HepG2 (cell line): ENCODE measurements around the gene FAM169A. TPM values are rescaled to one million over a fixed set of nuclear protein-coding genes. Genes with fewer than 3 reads are reported as not detected.

ENCODE experiments used
- ATAC-seq: fragments of 200-7000 bp; cut with Tn5 transposase; 3 replicates; pipeline ENCODE4 v1.9.1; 2020; ENCODE audit warnings: mild to moderate bottlenecking, moderate library complexity
- BruUV-seq: library from RNA; stranded (reverse); fragments of 400-500 nt; replicated peaks from 2 replicates; lab custom pipeline; 2021; lab: Mats Ljungman, UMichigan
- CTCF ChIA-PET: fragments of 300-600 bp; formaldehyde crosslinking; extraction: SDS; loops from one replicate; lab custom pipeline; 2021; ENCODE audit warnings: low total read pairs, inconsistent platforms, low intra/inter-chr PET ratio; lab: Yijun Ruan, JAX
- POLR2A ChIA-PET: fragments of 350-600 bp; sonication (Branson Sonifier 250); formaldehyde crosslinking; loops from one replicate; lab custom pipeline; 2020; ENCODE audit warnings: antibody characterized with exemption, inconsistent platforms; lab: Yijun Ruan, JAX
- DNase-seq: peaks from one replicate; pipeline ENCODE4 v3.0.0-alpha.2; 2015; ENCODE audit warnings: low spot score
- FAIRE-seq: peaks from 3 replicates; lab custom pipeline; 2011; peaks lifted over from hg19 to GRCh38; lab: Jason Lieb, UNC
- H2AFZ ChIP-seq: one replicate; pipeline ENCODE4 v1.6.1; 2011; ENCODE audit warnings: low read length, inconsistent platforms
- H3K27ac ChIP-seq: fragments of 300-600 bp; 3 replicates; pipeline ENCODE4 v1.8.0; 2011; ENCODE audit warnings: mixed run types, mild to moderate bottlenecking, mixed read lengths, low read length, inconsistent platforms; ENCODE audit not compliant: insufficient read depth; ENCODE audit errors: extremely low read length
- H3K27me3 ChIP-seq, 2 experiments: fragments of 200-600 bp in 1 of 2; 2 replicates in 1 of 2; 3 replicates in 1 of 2; pipeline versions ENCODE4 v1.6.0 to v1.8.0; 2011; ENCODE audit warnings: low read length in 2 of 2, mild to moderate bottlenecking in 2 of 2, moderate library complexity in 2 of 2, inconsistent platforms in 1 of 2; ENCODE audit not compliant: insufficient read depth in 2 of 2, control insufficient read depth in 1 of 2
- H3K36me3 ChIP-seq, 2 experiments: fragments of 200-600 bp in 1 of 2; replicated peaks in 1 of 2; 2 replicates in 1 of 2; 3 replicates in 1 of 2; pipeline versions ENCODE4 v1.5.1 to v1.8.0; 2011; ENCODE audit warnings: low read length in 2 of 2, inconsistent platforms in 1 of 2; ENCODE audit not compliant: insufficient read depth in 2 of 2, control insufficient read depth in 1 of 2
- H3K4me1 ChIP-seq: 2 replicates; pipeline ENCODE4 v1.5.1; 2012; ENCODE audit warnings: low read length, inconsistent platforms; ENCODE audit not compliant: insufficient read depth
- H3K4me2 ChIP-seq: 2 replicates; pipeline ENCODE4 v1.6.0; 2011; ENCODE audit warnings: low read depth, low read length, inconsistent platforms
- H3K4me3 ChIP-seq, 3 experiments: fragments of 200-600 bp in 1 of 3; sonication (generic), shearing (Covaris generic) in 1 of 3; replicated peaks in 1 of 3; 2 replicates each; pipeline ENCODE4 v1.5.1; 2011 to 2016; ENCODE audit warnings: low read length in 3 of 3, inconsistent platforms in 2 of 3, low read depth in 2 of 3, mild to moderate bottlenecking in 2 of 3, control low read depth in 1 of 3, mixed read lengths in 1 of 3; ENCODE audit not compliant: insufficient read depth in 1 of 3
- H3K79me2 ChIP-seq: one replicate; pipeline ENCODE4 v1.6.1; 2011; ENCODE audit warnings: low read length, inconsistent platforms; ENCODE audit not compliant: insufficient read depth
- H3K9ac ChIP-seq: 2 replicates; pipeline ENCODE4 v1.6.0; 2011; ENCODE audit warnings: mild to moderate bottlenecking, low read depth, low read length, inconsistent platforms; ENCODE audit not compliant: insufficient read depth
- H3K9me3 ChIP-seq: 2 replicates; pipeline ENCODE4 v1.5.1; 2012; ENCODE audit warnings: mild to moderate bottlenecking, low read length
- H4K20me1 ChIP-seq: 2 replicates; pipeline ENCODE4 v1.6.0; 2011; ENCODE audit warnings: inconsistent platforms, mild to moderate bottlenecking, low read length, moderate library complexity; ENCODE audit not compliant: insufficient read depth
- KLF16 ChIP-seq, 2 experiments: sonication (generic) in 1 of 2; formaldehyde crosslinking in 1 of 2; IDR thresholded peaks; 2 replicates each; pipeline versions ENCODE4 v1.6.1 to v1.8.0; 2016 to 2023; ENCODE audit warnings: missing genetic modification reagents in 2 of 2, missing compliant biosample characterization in 1 of 2
- MEF2D ChIP-seq: sonication (generic); formaldehyde crosslinking; IDR thresholded peaks from 2 replicates; pipeline ENCODE4 v1.5.1; 2020; ENCODE audit warnings: mild to moderate bottlenecking, missing genetic modification reagents
- NFYC ChIP-seq: IDR thresholded peaks from 2 replicates; pipeline ENCODE4 v1.6.1; 2016; ENCODE audit warnings: missing genetic modification reagents, missing compliant biosample characterization
- PAWR ChIP-seq: sonication (generic); formaldehyde crosslinking; IDR thresholded peaks from 2 replicates; pipeline ENCODE4 v1.4.0; 2020; ENCODE audit warnings: missing genetic modification reagents, mild to moderate bottlenecking, borderline replicate concordance
- RFXAP ChIP-seq: sonication (generic); formaldehyde crosslinking; IDR thresholded peaks from 2 replicates; pipeline ENCODE4 v1.4.0; 2020; ENCODE audit warnings: missing genetic modification reagents, borderline replicate concordance
- SNAPC2 ChIP-seq: sonication (generic); formaldehyde crosslinking; IDR thresholded peaks from 2 replicates; pipeline ENCODE4 v1.8.1; 2022; ENCODE audit warnings: mild to moderate bottlenecking, missing genetic modification reagents
- ZNF12 ChIP-seq: sonication (generic); formaldehyde crosslinking; IDR thresholded peaks from 2 replicates; pipeline ENCODE4 v1.5.0; 2020; ENCODE audit warnings: missing genetic modification reagents
- ZNF17 ChIP-seq: sonication (generic); formaldehyde crosslinking; IDR thresholded peaks from 2 replicates; pipeline ENCODE4 v1.5.0; 2020; ENCODE audit warnings: mild to moderate bottlenecking, missing genetic modification reagents
- ZNF451 ChIP-seq: sonication (generic); formaldehyde crosslinking; IDR thresholded peaks from 2 replicates; pipeline ENCODE4 v1.5.0; 2020; ENCODE audit warnings: mild to moderate bottlenecking, missing genetic modification reagents
- ZNF749 ChIP-seq: sonication (generic); formaldehyde crosslinking; IDR thresholded peaks from 2 replicates; pipeline ENCODE4 v1.8.0; 2022; ENCODE audit warnings: mild to moderate bottlenecking, missing genetic modification reagents, moderate library complexity, borderline replicate concordance
- WGBS: methylation state at CpG from one replicate; pipeline ENCODE4 v1.1.6; 2017; ENCODE audit warnings: low lambda C conversion rate; 5-methylcytosine and 5-hydroxymethylcytosine counted together
- in situ Hi-C: cut with HindIII; loops from 2 replicates; pipeline ENCODE4 v1.10.0; 2017; ENCODE audit warnings: low pct_unique_long_range_greater_than_20kb; ENCODE audit not compliant: extremely low pct_ligation_motif_present
- intact Hi-C: fragments of 100-400 bp; cut with micrococcal nuclease; formaldehyde crosslinking; loops from one replicate; pipeline ENCODE4 v1.10.0; 2022; ENCODE audit not compliant: unreplicated experiment
- polyA plus RNA-seq, 8 experiments: library from polyadenylated mRNA; depleted of rRNA in 3 of 8; stranded (reverse) in 7 of 8; unstranded in 1 of 8; fragments of >200 nt; fragmentation: Illumina TruSeq in 4 of 8; extraction: Trizol in 4 of 8; gene quantifications; 2 replicates each; pipeline versions ENCODE4 v1.2.1 to v1.2.3, GENCODE V29; 2011 to 2016; ENCODE audit warnings: low read depth in 4 of 8, missing spikeins in 1 of 8, mixed read lengths in 1 of 8; ENCODE audit not compliant: insufficient read depth in 1 of 8
- total RNA-seq, 5 experiments: library from RNA; depleted of rRNA; stranded (reverse); fragments of >200 nt; fragmentation: Illumina TruSeq; extraction: Trizol; gene quantifications; 2 replicates each; pipeline ENCODE4 v1.2.3, GENCODE V29; 2016; ENCODE audit warnings: low read depth in 1 of 5
- TF ChIP-seq, protein P1 (sequence below), 2 experiments: sonication (generic) in 1 of 2; formaldehyde crosslinking in 1 of 2; IDR thresholded peaks; 2 replicates each; pipeline versions ENCODE4 v1.4.0 to v1.6.1; 2018 to 2020; ENCODE audit warnings: missing genetic modification reagents in 2 of 2, borderline replicate concordance in 1 of 2, low read depth in 1 of 2, mild to moderate bottlenecking in 1 of 2, missing biosample characterization in 1 of 2
- TF ChIP-seq, protein P2 (sequence below): sonication (generic); formaldehyde crosslinking; IDR thresholded peaks from 2 replicates; pipeline ENCODE4 v1.5.0; 2020; ENCODE audit warnings: mild to moderate bottlenecking, missing genetic modification reagents, borderline replicate concordance
- TF ChIP-seq, protein P3 (sequence below): sonication (generic); formaldehyde crosslinking; IDR thresholded peaks from 2 replicates; pipeline ENCODE4 v1.8.1; 2023; ENCODE audit warnings: missing genetic modification reagents, mild to moderate bottlenecking, borderline replicate concordance

Gene FAM169A
- total and polyA plus RNA-seq, 2 of the 13 experiments (the other 11 are each of a cell fraction or from before 2014, with no cell fraction given), result 21.1 to 110 TPM

DNA sequence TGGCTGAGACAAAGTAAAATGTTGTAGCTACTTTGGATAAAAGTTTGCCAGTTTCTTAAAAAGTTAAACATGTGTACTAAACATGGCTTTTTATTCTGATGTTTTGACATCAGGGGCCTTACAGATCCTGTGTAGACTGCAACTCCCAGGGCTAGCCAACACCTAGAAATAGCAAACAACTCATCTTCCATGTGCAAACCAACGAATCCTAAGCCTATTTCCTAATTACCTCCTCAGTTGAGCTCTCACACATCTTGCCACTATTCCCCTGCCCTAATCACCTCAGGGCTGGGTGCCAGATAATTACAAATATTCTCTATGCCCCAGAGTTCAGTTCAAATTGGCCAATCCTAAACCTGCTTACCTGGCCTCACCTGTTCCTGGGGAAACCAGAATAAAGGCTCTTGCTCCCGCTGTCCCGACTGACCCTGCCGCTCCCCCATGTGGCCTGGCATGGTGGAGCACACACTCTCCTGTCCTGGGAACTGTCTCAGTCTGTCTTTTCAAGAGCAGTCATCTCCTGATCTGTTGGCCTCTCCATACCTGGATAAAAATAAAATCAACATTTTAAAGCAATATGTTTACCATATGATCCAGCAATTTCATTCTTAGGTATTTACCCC, 37.1 kb upstream of the FAM169A start:
- Histone ChIP-seq H3K79me2 (no peaks in the 10 kb centered on the region), H3K9me3 (peaks cover 2% of the 10 kb centered on the region), H3K27ac (no peak overlapping the region), H3K4me1 (peaks cover 6% of the 10 kb centered on the region; the same call in 1 of the 2 replicates), H3K4me3 (no peak overlapping the region), H3K4me2 (no peak overlapping the region), H3K27me3 (no peaks in the 10 kb centered on the region), H4K20me1 (no peaks in the 10 kb centered on the region), H2AFZ (no peak overlapping the region), H3K9ac (no peak overlapping the region), H3K36me3 (no peaks in the 10 kb centered on the region)
- in situ Hi-C loops (loop anchor here (5.0 kb wide), 1 partner anchor 36 kb away; the partner anchor contains the start of gene FAM169A), intact Hi-C loops (loop anchor here (5.0 kb wide), 2 partner anchors 36 to 96 kb away; partner anchors contain the start of gene FAM169A)
- no TSS peak for BruUV-seq
- POLR2A ChIA-PET, result interaction anchor here (0.5 to 1.6 kb wide), 3 partner anchors 8 to 130 kb away, joined by 3 to 5 read pairs (median 3); no protein-coding TSS in a partner anchor
- ATAC-seq (peak; percentile 100), DNase-seq (peak; percentile 66), FAIRE-seq (peak; percentile 71)
- 25% methylated on average over 4 of the region's 4 CpGs for WGBS
- CTCF ChIA-PET, result no interaction called here
- TF ChIP-seq RFXAP (CRISPR knock-in tag), result peak; percentile 99
- 0 out of 2 replicates have a peak, but pooled peaks have one; percentile 27 for TF ChIP-seq MEF2D (CRISPR knock-in tag)
- TF ChIP-seq PAWR, result no peak
- no peak for TF ChIP-seq ZNF12 (CRISPR knock-in tag)
- no peak for TF ChIP-seq ZNF749 (CRISPR knock-in tag)
- TF ChIP-seq, protein P1, sequence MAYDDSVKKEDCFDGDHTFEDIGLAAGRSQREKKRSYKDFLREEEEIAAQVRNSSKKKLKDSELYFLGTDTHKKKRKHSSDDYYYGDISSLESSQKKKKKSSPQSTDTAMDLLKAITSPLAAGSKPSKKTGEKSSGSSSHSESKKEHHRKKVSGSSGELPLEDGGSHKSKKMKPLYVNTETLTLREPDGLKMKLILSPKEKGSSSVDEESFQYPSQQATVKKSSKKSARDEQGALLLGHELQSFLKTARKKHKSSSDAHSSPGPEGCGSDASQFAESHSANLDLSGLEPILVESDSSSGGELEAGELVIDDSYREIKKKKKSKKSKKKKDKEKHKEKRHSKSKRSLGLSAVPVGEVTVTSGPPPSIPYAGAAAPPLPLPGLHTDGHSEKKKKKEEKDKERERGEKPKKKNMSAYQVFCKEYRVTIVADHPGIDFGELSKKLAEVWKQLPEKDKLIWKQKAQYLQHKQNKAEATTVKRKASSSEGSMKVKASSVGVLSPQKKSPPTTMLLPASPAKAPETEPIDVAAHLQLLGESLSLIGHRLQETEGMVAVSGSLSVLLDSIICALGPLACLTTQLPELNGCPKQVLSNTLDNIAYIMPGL (CRISPR knock-in tag; IDR thresholded peaks at IDR 0.05; ENCODE audit: borderline replicate concordance in 1 of 2, low read depth in 1 of 2), result peak; percentile 28 to 57; a peak in 1 of 4 replicates
- TF ChIP-seq ZNF451 (CRISPR knock-in tag), result no peak
- no peak for TF ChIP-seq SNAPC2 (CRISPR knock-in tag)
- TF ChIP-seq NFYC (CRISPR knock-in tag), result peak; percentile 34; the same call in 1 of the 2 replicates
- TF ChIP-seq, protein P2, sequence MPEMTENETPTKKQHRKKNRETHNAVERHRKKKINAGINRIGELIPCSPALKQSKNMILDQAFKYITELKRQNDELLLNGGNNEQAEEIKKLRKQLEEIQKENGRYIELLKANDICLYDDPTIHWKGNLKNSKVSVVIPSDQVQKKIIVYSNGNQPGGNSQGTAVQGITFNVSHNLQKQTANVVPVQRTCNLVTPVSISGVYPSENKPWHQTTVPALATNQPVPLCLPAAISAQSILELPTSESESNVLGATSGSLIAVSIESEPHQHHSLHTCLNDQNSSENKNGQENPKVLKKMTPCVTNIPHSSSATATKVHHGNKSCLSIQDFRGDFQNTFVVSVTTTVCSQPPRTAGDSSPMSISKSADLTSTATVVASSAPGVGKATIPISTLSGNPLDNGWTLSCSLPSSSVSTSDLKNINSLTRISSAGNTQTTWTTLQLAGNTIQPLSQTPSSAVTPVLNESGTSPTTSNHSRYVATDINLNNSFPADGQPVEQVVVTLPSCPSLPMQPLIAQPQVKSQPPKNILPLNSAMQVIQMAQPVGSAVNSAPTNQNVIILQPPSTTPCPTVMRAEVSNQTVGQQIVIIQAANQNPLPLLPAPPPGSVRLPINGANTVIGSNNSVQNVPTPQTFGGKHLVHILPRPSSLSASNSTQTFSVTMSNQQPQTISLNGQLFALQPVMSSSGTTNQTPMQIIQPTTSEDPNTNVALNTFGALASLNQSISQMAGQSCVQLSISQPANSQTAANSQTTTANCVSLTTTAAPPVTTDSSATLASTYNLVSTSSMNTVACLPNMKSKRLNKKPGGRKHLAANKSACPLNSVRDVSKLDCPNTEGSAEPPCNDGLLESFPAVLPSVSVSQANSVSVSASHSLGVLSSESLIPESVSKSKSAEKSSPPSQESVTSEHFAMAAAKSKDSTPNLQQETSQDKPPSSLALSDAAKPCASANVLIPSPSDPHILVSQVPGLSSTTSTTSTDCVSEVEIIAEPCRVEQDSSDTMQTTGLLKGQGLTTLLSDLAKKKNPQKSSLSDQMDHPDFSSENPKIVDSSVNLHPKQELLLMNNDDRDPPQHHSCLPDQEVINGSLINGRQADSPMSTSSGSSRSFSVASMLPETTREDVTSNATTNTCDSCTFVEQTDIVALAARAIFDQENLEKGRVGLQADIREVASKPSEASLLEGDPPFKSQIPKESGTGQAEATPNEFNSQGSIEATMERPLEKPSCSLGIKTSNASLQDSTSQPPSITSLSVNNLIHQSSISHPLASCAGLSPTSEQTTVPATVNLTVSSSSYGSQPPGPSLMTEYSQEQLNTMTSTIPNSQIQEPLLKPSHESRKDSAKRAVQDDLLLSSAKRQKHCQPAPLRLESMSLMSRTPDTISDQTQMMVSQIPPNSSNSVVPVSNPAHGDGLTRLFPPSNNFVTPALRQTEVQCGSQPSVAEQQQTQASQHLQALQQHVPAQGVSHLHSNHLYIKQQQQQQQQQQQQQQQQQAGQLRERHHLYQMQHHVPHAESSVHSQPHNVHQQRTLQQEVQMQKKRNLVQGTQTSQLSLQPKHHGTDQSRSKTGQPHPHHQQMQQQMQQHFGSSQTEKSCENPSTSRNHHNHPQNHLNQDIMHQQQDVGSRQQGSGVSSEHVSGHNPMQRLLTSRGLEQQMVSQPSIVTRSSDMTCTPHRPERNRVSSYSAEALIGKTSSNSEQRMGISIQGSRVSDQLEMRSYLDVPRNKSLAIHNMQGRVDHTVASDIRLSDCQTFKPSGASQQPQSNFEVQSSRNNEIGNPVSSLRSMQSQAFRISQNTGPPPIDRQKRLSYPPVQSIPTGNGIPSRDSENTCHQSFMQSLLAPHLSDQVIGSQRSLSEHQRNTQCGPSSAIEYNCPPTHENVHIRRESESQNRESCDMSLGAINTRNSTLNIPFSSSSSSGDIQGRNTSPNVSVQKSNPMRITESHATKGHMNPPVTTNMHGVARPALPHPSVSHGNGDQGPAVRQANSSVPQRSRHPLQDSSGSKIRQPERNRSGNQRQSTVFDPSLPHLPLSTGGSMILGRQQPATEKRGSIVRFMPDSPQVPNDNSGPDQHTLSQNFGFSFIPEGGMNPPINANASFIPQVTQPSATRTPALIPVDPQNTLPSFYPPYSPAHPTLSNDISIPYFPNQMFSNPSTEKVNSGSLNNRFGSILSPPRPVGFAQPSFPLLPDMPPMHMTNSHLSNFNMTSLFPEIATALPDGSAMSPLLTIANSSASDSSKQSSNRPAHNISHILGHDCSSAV, result no peak
- TF ChIP-seq ZNF17 (CRISPR knock-in tag), result no peak
- TF ChIP-seq KLF16 (CRISPR knock-in tag; IDR thresholded peaks at IDR 0.05), result peak in 1 of 2 experiments; percentile 30; a peak in 1 of 4 replicates
- TF ChIP-seq, protein P3, sequence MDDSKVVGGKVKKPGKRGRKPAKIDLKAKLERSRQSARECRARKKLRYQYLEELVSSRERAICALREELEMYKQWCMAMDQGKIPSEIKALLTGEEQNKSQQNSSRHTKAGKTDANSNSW (CRISPR knock-in tag), result no peak
